Measurements from ENCODE around the gene WDR64.
"Not testable (repeated sequence)": the region's sequence is repeated elsewhere in the genome, so short reads cannot be mapped to it uniquely, and the experiment has no call there.

The WDR64 gene

GRCh38 chr1:241660424-241660972 lies 8.4 kb downstream of the WDR64 start:
- DNase-seq, result no peak

GRCh38 chr1:241666419-241666818 lies 14.3 kb downstream of the WDR64 start:
- DNase-seq, result no peak

- DNase-seq, result no peak
Observed at GRCh38 chr1:241672301-241672700, 20.2 kb downstream of the WDR64 start.

GRCh38 chr1:241674805-241675384 lies 22.8 kb downstream of the WDR64 start:
- DNase-seq, result no peak

GRCh38 chr1:241675983-241676382 lies 23.9 kb downstream of the WDR64 start:
- no peak for DNase-seq

GRCh38 chr1:241677201-241677600 lies 25.1 kb downstream of the WDR64 start:
- DNase-seq, result no peak

- no peak for DNase-seq
Observed at GRCh38 chr1:241678536-241678935, 26.5 kb downstream of the WDR64 start.

- no peak for DNase-seq
Observed at GRCh38 chr1:241679404-241679803, 27.3 kb downstream of the WDR64 start.

- DNase-seq, result no peak
Observed at GRCh38 chr1:241679961-241680360, 27.9 kb downstream of the WDR64 start.

GRCh38 chr1:241681861-241682448 lies 29.9 kb downstream of the WDR64 start:
- DNase-seq, result not testable (repeated sequence)

GRCh38 chr1:241682921-241683320 lies 30.8 kb downstream of the WDR64 start:
- no peak for DNase-seq

GRCh38 chr1:241684108-241684507 lies 32.0 kb downstream of the WDR64 start:
- no peak for DNase-seq

- DNase-seq, result no peak
Observed at GRCh38 chr1:241688940-241689368, 36.9 kb downstream of the WDR64 start.

GRCh38 chr1:241695246-241696171 lies 43.4 kb downstream of the WDR64 start:
- no peak for DNase-seq

GRCh38 chr1:241696172-241696814 lies 44.2 kb downstream of the WDR64 start:
- DNase-seq, result no peak

- DNase-seq, result no peak
Observed at GRCh38 chr1:241696815-241697639, 44.9 kb downstream of the WDR64 start.

GRCh38 chr1:241697640-241698018 lies 45.5 kb downstream of the WDR64 start:
- no peak for DNase-seq

- no peak for DNase-seq
Observed at GRCh38 chr1:241698177-241698576, 46.1 kb downstream of the WDR64 start.

GRCh38 chr1:241701483-241702295 lies 49.6 kb downstream of the WDR64 start:
- DNase-seq, result no peak

GRCh38 chr1:241702442-241703373 lies 50.6 kb downstream of the WDR64 start:
- DNase-seq, result no peak

Data from cerebellar nuclear complex (tissue), 1 donor.